ENCODE data around the gene AFF3.

AFF3 gene

DNA sequence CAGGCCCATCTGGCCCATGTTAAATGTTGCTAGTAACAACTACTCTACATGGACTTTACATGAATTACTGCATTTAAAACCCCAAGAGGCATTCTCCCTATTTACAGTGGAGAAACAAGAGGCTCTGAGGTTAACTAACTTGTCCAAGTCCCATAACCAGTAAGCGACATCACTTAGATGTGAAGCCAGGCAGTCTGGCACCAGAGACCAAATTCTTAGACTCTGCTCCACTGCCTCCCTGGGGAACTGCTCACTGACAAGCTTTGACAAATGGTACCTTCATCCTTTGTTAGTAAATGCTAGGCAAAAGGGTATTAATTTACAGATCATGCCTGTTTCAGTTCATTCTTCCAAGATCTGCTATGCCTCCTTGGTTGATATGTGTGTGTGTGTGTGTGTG, 124.8 kb downstream of the AFF3 start:
- DNase-seq (ENCODE audit: extremely low spot score), result no peak
- CTCF ChIA-PET, result interaction anchor here (0.9 kb wide), 1 partner anchor 9 kb away, joined by 3 read pairs; no protein-coding TSS in a partner anchor
- TF ChIP-seq, protein P1, sequence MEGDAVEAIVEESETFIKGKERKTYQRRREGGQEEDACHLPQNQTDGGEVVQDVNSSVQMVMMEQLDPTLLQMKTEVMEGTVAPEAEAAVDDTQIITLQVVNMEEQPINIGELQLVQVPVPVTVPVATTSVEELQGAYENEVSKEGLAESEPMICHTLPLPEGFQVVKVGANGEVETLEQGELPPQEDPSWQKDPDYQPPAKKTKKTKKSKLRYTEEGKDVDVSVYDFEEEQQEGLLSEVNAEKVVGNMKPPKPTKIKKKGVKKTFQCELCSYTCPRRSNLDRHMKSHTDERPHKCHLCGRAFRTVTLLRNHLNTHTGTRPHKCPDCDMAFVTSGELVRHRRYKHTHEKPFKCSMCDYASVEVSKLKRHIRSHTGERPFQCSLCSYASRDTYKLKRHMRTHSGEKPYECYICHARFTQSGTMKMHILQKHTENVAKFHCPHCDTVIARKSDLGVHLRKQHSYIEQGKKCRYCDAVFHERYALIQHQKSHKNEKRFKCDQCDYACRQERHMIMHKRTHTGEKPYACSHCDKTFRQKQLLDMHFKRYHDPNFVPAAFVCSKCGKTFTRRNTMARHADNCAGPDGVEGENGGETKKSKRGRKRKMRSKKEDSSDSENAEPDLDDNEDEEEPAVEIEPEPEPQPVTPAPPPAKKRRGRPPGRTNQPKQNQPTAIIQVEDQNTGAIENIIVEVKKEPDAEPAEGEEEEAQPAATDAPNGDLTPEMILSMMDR (IDR thresholded peaks at IDR 0.05; ENCODE audit: control extremely low read depth, extremely low read depth, low read depth, missing control alignments), result no peak
- POLR2A ChIA-PET, result no interaction called here

DNA sequence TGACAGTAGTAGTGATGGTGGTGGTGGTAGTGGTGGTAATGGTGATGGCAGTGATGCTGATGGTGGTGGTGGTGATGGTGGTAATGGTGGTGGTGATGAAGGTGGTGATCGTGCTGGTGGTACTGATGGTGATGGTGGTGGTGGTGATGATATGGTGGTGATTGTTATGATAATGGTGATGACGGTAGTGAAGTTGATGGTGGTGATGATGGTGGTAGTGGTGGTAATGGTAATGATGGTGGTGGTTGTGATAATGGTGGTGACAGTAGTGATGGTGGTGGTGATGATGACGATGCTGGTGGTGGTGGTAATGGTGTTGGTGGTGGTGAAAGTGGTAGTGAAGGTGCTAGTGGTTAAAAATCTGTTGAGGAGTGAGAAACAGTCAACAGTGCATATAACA, 125.6 kb downstream of the AFF3 start:
- TF ChIP-seq, protein P1 (IDR thresholded peaks at IDR 0.05; ENCODE audit: control extremely low read depth, extremely low read depth, low read depth, missing control alignments), result no peak
- POLR2A ChIA-PET, result no interaction called here
- CTCF ChIA-PET, result no interaction called here
- no peak for DNase-seq (ENCODE audit: extremely low spot score)

DNA sequence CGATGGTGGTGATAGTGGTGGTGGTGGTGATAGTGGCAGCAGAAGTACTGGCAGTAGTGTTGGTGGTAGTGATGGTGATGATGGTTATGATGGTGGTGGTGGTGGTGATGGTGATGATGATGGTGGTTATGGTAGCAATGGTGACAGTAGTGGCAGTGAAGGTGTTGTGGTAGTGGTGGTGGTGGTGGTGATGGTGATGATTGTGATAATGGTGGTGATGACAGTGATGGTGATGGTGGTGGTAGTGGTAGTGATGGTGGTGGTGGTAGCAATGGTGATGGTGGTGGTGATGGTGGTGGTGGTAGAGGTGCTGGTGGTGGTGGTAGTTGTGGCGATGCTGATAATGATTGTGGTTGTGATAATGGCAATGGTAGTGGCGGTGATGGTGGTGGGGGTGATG, 126.5 kb downstream of the AFF3 start:
- TF ChIP-seq, protein P1 (IDR thresholded peaks at IDR 0.05; ENCODE audit: control extremely low read depth, extremely low read depth, low read depth, missing control alignments), result no peak
- POLR2A ChIA-PET, result no interaction called here
- CTCF ChIA-PET, result no interaction called here
- DNase-seq (ENCODE audit: extremely low spot score), result no peak

DNA sequence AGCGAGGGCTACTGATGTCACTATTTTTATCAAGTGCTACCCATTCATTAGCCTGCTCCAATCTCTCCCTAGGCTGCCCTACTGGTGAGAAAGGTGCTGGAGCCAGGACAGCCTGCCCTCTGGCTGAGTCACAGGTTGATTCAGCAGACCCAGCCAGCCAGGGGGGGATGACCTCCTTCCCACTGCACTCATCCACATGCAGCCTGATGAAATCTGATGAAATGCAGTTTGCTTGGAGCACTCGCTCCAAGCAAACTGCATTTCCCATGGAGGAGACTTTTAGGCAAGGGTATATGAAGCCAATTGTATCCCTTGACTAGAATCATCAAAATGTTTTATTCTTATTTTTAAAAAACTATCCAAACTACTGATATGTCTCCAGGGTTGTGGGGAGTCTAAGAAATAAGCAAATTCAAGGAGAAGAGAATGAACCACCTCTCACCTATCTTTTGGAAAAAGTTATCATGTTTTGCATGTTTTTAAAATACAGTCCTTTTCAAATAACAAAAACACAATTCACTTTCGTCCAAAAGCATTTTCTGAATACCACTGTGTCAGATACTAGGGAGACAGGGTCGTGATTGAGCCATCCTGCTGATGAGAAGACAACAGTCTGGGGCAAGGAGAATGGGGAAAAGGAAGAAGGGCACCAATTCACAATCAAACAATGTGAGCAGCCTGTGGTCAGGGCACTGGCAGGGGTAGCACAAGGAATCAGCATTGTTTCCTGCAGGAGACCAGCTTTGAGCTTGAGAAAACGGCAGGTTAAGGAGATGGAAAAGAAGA, 128.3 kb downstream of the AFF3 start:
- ChIA-PET CTCF (interaction anchor here (0.9 kb wide), 1 partner anchor 36 kb away, joined by 3 read pairs; no protein-coding TSS in a partner anchor), POLR2A (no interaction called here)
- no peak for DNase-seq (ENCODE audit: extremely low spot score)
- TF ChIP-seq, protein P1 (IDR thresholded peaks at IDR 0.05; ENCODE audit: control extremely low read depth, extremely low read depth, low read depth, missing control alignments), result no peak

DNA sequence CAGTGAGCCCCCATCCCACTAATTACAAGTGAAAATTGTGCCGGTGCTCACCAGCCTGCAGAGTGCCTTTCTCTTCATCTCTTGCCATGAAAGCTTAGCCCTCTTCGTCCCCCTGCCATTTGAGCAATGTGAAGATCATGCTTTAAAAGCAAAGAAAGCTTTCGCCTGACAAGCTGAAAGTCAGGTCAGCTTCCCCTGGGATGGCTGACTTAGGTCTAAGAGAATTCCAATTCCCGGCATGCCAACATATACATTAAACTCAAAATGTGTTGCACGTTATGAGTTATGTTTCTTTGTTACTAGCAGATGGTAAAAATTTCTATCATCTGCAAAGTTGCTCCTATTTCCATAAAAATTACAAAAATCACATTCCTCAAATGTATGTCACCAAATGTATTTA, 129.8 kb downstream of the AFF3 start:
- POLR2A ChIA-PET, result no interaction called here
- no peak for DNase-seq (ENCODE audit: extremely low spot score)
- TF ChIP-seq, protein P1 (IDR thresholded peaks at IDR 0.05; ENCODE audit: control extremely low read depth, extremely low read depth, low read depth, missing control alignments), result no peak
- CTCF ChIA-PET, result interaction anchor here (1.3 kb wide), 1 partner anchor 14 kb away, joined by 3 read pairs; no protein-coding TSS in a partner anchor

DNA sequence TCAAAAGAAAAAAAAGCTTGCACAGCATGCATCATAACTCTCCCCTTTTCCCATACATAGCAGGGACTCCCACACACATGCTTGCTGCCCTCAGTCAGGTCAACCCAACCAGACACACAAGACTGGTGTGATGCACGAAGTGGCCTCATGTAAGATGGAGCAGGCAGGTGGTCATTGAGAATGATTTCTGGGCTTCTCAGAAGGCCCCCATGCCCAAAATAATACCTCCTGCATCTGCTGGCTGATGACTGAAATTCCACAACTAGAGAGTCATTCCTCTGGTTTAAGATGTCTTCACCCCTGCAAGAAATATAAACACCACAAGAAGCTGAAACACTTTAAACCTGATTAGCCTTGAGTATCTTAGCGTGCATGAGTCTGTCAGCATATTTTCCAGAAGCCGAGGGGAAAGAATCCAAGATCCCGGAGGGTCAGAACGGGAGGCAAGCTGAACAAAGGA, 131.1 kb downstream of the AFF3 start:
- POLR2A ChIA-PET, result no interaction called here
- CTCF ChIA-PET, result no interaction called here
- TF ChIP-seq, protein P1 (IDR thresholded peaks at IDR 0.05; ENCODE audit: control extremely low read depth, extremely low read depth, low read depth, missing control alignments), result no peak
- DNase-seq (ENCODE audit: extremely low spot score), result no peak
